ENCODE results near the gene SGCG. TPM values are rescaled to one million over a fixed set of nuclear protein-coding genes. Genes with fewer than 3 reads are reported as not detected.

Gene SGCG
- total and polyA plus RNA-seq, 2 of the 4 experiments (the other 2 are of a cell fraction), result under 0.01 TPM; not detected in 1

DNA sequence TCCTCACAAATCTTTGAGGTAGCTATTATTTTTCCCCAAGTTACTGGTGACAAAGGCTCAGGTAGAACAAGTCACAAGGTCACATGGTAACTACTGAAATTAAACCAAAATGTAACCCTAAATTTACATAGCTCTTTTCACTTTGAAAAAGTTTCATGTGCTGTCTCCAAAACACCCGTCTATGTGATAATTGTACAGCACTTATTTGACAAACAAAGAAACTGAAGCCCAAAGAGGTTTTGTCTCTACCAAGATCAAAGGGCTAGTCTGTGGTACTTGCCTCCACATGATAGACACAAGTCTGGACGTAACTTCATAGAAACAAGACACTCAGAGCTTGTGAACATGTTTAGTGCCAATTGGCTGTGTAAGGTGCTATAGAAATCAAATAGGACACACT, 144.4 kb downstream of the SGCG start:
- H3K4me3 ChIP-seq (ENCODE audit: insufficient read depth, low read depth, low read length), result no peak overlapping the region
- intact Hi-C loops (cut with micrococcal nuclease) (no loop called here), in situ Hi-C loops (cut with MboI; ENCODE audit: low sequenced_read_pairs) (no loop called here), dilution Hi-C loops (cut with HindIII; ENCODE audit: low sequenced_read_pairs, unreplicated experiment) (no loop called here)
- no peak overlapping the region for H3K27ac ChIP-seq (ENCODE audit: insufficient read depth, low read length)
- H2AFZ ChIP-seq (replicated peaks; ENCODE audit: low read length, poor library complexity), result no peak overlapping the region
- H3K4me1 ChIP-seq (ENCODE audit: control insufficient read depth, insufficient read depth, low read length), result peaks cover 20% of the 10 kb centered on the region
- H3K56ac ChIP-seq (ENCODE audit: extremely low read depth, insufficient read depth, low read length), result no peak overlapping the region
- peak overlapping the region; percentile 59; the same call in 1 of the 2 replicates for H2AK5ac ChIP-seq (ENCODE audit: low read depth, low read length)
- TF ChIP-seq RCOR1 (IDR thresholded peaks at IDR 0.05; ENCODE audit: insufficient replicate concordance, low read length) (no peak), BHLHE40 (IDR thresholded peaks at IDR 0.05; ENCODE audit: low read depth, low read length) (no peak), RFX5 (IDR thresholded peaks at IDR 0.05; ENCODE audit: low read depth, low read length) (no peak), POLR2A (IDR thresholded peaks at IDR 0.05; ENCODE audit: low read depth, low read length) (no peak), MAFK (IDR thresholded peaks at IDR 0.05; ENCODE audit: low read depth, low read length) (no peak), SMC3 (IDR thresholded peaks at IDR 0.05; ENCODE audit: low read depth, low read length) (no peak), NFE2L2 (IDR thresholded peaks at IDR 0.05; ENCODE audit: low read depth, low read length) (no peak), MAZ (IDR thresholded peaks at IDR 0.05; ENCODE audit: borderline replicate concordance, low read depth, low read length) (no peak), USF2 (IDR thresholded peaks at IDR 0.05; ENCODE audit: low read depth, low read length) (no peak)
- TF ChIP-seq, protein P1, sequence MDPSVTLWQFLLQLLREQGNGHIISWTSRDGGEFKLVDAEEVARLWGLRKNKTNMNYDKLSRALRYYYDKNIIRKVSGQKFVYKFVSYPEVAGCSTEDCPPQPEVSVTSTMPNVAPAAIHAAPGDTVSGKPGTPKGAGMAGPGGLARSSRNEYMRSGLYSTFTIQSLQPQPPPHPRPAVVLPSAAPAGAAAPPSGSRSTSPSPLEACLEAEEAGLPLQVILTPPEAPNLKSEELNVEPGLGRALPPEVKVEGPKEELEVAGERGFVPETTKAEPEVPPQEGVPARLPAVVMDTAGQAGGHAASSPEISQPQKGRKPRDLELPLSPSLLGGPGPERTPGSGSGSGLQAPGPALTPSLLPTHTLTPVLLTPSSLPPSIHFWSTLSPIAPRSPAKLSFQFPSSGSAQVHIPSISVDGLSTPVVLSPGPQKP (IDR thresholded peaks at IDR 0.05; ENCODE audit: borderline replicate concordance, low read depth, low read length), result no peak
- TF ChIP-seq, protein P2, sequence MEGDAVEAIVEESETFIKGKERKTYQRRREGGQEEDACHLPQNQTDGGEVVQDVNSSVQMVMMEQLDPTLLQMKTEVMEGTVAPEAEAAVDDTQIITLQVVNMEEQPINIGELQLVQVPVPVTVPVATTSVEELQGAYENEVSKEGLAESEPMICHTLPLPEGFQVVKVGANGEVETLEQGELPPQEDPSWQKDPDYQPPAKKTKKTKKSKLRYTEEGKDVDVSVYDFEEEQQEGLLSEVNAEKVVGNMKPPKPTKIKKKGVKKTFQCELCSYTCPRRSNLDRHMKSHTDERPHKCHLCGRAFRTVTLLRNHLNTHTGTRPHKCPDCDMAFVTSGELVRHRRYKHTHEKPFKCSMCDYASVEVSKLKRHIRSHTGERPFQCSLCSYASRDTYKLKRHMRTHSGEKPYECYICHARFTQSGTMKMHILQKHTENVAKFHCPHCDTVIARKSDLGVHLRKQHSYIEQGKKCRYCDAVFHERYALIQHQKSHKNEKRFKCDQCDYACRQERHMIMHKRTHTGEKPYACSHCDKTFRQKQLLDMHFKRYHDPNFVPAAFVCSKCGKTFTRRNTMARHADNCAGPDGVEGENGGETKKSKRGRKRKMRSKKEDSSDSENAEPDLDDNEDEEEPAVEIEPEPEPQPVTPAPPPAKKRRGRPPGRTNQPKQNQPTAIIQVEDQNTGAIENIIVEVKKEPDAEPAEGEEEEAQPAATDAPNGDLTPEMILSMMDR (conservative IDR thresholded peaks at IDR 0.05; ENCODE audit: low read depth, low read length), result no peak
- no TSS peak for BruUV-seq (replicated peaks)
- DNase-seq (no peak), ATAC-seq (ENCODE audit: low read depth) (no peak)
- H3K14ac ChIP-seq (replicated peaks; ENCODE audit: low read depth, low read length), result peak overlapping the region; percentile 51; the same call in 1 of the 2 replicates
- H4K91ac ChIP-seq (ENCODE audit: insufficient read depth, low read depth, low read length), result 0 out of 2 replicates have a peak overlapping the region, but pooled peaks have one; percentile 27
- H2BK15ac ChIP-seq (ENCODE audit: low read depth, low read length), result peak overlapping the region; percentile 29; the same call in 1 of the 3 replicates
- peaks cover 20% of the 10 kb centered on the region for H3K9me1 ChIP-seq (ENCODE audit: insufficient read depth, low read length)
- H3K9ac ChIP-seq (ENCODE audit: low read depth, low read length), result no peak overlapping the region
- no peak overlapping the region; a peak in 1 of 4 replicates for H4K8ac ChIP-seq (ENCODE audit: low read depth in 2 of 2, low read length in 2 of 2)
- H3K23ac ChIP-seq (ENCODE audit: low read depth, low read length), result 0 out of 2 replicates have a peak overlapping the region, but pooled peaks have one; percentile 40
- H3K79me1 ChIP-seq (ENCODE audit: low read depth in 1 of 2, low read length in 2 of 2), result peaks cover 2 to 12% of the 10 kb centered on the region in 2 experiments; a peak in 2 of 4 replicates
- 83% methylated on average over 1 of the region's 2 CpGs; no CpG with 5 or more reads in 1 of the 2 experiments for WGBS, 2 experiments (ENCODE audit: extremely low coverage in 2 of 2, insufficient read length in 1 of 2)
- no peak overlapping the region for H2AK9ac ChIP-seq (replicated peaks; ENCODE audit: low read depth, low read length, poor library complexity)
- no peak overlapping the region for H3K4me2 ChIP-seq (ENCODE audit: low read depth, low read length)
- H3K9me3 ChIP-seq (ENCODE audit: control insufficient read depth, insufficient read depth, low read length), result no peaks in the 10 kb centered on the region
- H3K36me3 ChIP-seq (ENCODE audit: control insufficient read depth, insufficient read depth, low read length), result peaks cover 2% of the 10 kb centered on the region
- H3K18ac ChIP-seq (ENCODE audit: low read depth, low read length), result peak overlapping the region; percentile 54; the same call in 1 of the 2 replicates
- H4K5ac ChIP-seq (ENCODE audit: low read depth, low read length), result peak overlapping the region; percentile 53; the same call in 1 of the 2 replicates
- H2BK5ac ChIP-seq (ENCODE audit: low read depth, low read length, poor library complexity, severe bottlenecking), result peak overlapping the region; percentile 15
- peak overlapping the region; percentile 30; the same call in 1 of the 2 replicates for H2BK120ac ChIP-seq (ENCODE audit: low read depth, low read length)
- peak overlapping the region; percentile 24; the same call in 1 of the 2 replicates for H3K4ac ChIP-seq (ENCODE audit: low read depth, low read length)
- ChIA-PET CTCF (no interaction called here), POLR2A (ENCODE audit: unreplicated experiment) (no interaction called here)
- no peaks in the 10 kb centered on the region for H3K27me3 ChIP-seq (ENCODE audit: control insufficient read depth, insufficient read depth, low read length)
- peak overlapping the region; percentile 38; the same call in 1 of the 2 replicates for H2BK20ac ChIP-seq (ENCODE audit: low read depth, low read length)
- H4K20me1 ChIP-seq (ENCODE audit: insufficient read depth, low read length), result no peaks in the 10 kb centered on the region
